Testis (tissue), 2 donors: ENCODE measurements around the gene CHN2.

ENCODE experiments used
- POLR2A ChIP-seq: fragments of 450-650 bp; IDR thresholded peaks from one replicate; pipeline ENCODE4 v1.6.1; 2017; ENCODE audit warnings: antibody characterized with exemption, mild to moderate bottlenecking, moderate library complexity
- TF ChIP-seq, protein P1 (sequence below), 3 experiments: fragments of 450-650 bp in 2 of 3; fragments of 200-600 bp in 1 of 3; sonication (generic) in 1 of 3; IDR thresholded peaks; one replicate each; pipeline ENCODE4 v1.5.1; 2016 to 2019; ENCODE audit warnings: antibody characterized with exemption in 3 of 3, mild to moderate bottlenecking in 2 of 3, moderate library complexity in 1 of 3

DNA sequence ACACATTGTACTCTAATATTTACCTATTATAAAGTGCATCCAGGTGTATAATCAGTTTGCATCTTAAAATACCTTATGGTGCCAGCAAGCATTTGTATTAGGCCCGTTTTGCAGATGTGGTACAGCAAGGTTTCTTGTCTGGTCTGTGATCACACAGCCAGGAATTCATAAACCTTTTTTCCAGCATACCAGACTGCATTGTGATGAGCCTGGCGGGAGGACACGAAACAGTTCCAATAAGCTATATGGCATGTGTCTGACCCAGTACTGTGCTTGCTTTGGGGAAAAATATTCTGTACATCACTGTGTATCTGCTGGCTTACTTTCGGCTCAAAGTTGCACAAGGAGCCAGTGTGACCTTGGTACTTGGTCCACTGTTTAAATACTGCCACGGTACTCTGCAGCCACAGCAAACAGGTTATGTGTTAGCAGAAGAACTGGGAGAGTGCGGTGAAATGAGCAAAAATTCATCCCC lies 36.3 kb downstream of the CHN2 start:
- TF ChIP-seq, protein P1, sequence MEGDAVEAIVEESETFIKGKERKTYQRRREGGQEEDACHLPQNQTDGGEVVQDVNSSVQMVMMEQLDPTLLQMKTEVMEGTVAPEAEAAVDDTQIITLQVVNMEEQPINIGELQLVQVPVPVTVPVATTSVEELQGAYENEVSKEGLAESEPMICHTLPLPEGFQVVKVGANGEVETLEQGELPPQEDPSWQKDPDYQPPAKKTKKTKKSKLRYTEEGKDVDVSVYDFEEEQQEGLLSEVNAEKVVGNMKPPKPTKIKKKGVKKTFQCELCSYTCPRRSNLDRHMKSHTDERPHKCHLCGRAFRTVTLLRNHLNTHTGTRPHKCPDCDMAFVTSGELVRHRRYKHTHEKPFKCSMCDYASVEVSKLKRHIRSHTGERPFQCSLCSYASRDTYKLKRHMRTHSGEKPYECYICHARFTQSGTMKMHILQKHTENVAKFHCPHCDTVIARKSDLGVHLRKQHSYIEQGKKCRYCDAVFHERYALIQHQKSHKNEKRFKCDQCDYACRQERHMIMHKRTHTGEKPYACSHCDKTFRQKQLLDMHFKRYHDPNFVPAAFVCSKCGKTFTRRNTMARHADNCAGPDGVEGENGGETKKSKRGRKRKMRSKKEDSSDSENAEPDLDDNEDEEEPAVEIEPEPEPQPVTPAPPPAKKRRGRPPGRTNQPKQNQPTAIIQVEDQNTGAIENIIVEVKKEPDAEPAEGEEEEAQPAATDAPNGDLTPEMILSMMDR (IDR thresholded peaks at IDR 0.05): no peak
- no peak for TF ChIP-seq POLR2A
